HG03066 (cell line): ENCODE results near the gene LDAH.
A peak's percentile ranks its signal among the peaks of the same experiment; 100 is the strongest.

Source experiments
- ATAC-seq: cut with Tn5 transposase; IDR thresholded peaks from one replicate; pipeline ENCODE4 v1.9.1; 2021; ENCODE audit warnings: low read depth; ENCODE audit not compliant: unreplicated experiment

The LDAH gene

DNA sequence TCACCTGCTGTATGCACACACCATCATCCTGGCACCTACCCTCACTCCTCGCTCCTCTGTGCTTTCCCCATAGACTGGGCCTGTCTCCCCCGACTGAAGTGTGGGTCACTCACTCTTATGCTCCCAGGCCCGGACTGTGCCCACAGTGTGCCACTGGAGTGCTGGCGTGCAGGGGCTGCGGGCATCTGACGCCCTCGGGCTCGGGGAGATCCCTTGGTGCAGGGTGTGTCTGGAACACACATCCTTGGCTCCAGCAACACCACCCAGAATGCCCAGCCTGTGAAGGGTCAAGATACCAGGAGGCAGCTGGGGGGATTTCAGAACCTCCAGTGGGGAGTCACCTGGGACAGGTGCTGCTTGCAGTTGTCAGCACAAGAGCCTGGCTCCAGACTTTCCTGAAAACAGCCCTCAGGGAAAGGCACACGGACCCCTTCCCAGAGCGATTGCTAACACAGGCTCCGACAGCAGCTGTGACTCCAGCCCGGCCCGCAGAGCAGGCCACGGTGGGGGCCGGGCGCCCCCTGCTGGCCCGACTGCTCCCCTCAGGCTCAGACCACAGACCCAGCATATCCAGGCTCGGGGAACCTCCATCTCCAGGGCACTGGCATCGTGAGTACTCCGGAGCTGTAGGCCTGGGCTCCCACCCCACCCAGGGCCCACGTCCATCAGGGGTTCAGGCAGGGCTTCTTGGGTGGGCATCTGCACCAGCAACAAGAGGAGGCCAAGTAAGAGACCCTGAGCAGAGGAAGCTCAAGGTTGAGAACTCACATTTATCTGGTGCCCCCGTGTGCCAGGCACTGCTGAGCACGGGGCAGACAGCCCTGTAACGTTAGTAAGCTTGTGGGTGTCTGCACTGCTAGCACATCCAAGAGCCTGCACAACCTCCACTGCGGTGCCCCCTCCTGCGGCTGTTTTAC is 180.6 kb downstream of the LDAH start:
- ATAC-seq: peak; percentile 91

DNA sequence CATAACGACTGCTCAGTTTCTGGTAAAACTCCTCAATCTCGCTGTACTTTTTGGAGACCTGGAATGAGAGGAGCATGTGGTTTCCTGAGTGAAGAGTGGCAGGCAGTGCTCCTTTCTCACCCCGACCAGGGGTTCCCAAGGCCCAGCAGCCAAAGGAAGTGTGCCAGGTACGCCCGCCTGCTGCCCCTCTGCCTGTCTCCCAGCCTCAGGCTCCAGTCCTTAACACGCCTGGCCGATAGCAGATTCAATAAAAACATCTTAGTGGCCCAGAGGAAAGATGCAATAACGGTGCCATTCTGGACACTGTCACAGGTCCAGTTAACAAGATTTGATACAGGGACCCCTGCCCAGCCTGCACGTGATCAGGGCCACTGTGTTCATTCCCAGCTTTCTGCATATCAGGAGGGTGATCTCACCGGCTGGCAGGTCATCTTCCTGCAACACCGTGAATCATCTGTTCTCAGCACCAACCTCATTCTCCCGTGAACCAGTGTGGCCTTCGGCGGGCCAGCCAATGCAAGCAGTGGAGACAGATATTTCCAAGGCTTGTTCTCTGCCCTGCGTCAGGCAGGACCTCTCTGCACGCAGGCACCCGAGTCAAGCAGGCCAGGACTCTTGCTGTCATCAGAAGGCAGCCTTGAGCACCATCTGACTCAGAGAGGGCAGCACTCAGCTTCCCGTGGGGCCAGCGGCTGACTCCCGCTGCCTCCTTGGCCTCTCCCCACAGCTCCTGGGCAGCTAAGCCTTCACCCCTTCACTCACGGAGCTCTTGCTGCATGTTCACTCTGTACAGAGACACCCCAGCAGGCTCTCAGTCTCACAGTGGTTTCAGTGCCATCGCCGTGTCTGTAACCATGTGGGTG is 181.5 kb downstream of the LDAH start:
- ATAC-seq: no peak

DNA sequence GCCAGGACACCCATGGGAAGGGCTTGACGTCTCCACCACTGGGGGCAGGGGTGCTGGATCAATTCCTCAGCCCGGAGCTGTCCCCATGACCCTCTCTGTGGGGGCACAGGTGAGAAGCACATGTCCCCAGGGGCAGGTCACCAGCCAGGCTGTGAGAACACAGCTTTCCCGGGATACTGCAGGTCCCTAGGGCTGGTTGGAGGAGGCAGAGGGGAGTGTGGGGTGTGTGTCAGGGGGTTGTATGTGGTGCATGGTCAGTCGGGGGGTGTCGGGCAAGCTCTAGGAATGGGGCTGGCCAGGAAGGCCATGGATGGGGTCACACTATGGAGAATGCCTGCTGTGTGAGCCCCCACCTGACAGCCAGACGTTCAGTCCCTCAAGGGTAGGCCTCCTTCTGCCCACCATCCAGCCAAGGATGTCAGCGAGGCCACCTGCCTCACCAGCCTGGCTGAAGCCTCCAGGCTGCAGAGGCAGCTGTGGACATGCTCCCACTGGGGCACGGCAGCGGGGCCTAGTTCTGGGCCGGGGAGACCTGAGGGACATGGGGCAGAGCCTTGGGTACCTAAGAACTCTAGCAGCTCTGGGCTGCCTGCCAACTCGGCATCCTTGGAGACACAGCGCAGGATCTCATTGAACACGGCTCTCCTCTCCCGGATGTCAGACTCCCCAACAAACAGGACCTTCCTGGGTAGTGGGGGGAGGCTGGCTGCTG is 182.3 kb downstream of the LDAH start:
- ATAC-seq: no peak

DNA sequence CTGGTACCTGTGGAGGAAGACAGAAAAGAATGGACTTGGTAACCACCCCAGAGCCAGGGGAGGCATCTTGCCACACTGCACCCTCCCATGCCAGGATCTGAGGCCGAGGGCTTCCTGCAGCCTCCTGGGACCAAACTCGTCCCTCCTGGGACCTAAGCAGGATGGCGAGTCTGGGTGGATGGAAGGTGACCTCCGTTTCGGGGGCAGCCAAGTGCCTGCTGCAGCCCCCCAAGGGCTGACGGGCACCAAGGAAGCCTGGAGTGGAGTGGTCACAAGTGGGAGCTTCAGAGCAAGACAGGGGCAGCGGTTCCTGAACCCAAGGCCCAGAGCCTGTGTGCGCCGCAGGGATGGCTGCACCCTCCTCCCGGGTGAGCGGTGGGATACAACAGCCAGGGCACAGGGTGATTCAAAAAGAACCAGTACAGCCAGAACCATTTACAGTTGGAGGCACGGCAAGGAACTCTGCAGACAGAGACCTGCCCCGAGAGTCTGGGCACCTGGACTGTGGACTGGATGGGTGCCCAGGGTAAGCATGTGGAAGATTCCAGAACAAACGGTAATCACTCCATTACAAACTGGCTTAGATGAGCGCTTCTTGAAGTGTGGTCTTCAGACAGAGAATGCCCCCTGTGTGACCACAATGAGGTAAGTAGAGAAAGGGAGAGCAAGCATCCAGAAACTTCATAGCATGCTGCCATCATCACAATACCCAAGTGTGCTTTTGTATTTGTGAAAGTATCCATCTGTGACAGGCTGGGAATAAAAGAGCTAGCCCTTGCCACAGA is 184.1 kb downstream of the LDAH start:
- ATAC-seq: no peak

DNA sequence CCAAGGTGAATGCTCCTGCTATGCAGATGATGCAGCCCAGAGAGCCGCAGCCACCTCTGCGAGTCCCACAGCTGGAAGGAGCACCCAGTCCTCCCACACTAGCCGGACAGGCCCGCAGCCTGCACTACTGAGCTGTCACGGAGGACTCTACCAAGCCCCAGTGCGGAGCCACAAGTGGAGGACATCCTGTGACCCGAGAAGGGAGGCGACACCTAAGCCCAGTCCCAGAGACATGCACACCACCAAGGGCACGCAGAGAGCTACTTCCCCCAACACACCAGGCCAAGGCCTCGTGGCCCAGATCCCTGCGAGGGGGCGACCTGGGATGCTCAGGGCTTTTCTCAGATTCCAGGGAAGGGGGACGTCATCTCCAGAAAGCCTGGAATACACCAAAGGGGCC is 184.9 kb downstream of the LDAH start:
- no peak for ATAC-seq

DNA sequence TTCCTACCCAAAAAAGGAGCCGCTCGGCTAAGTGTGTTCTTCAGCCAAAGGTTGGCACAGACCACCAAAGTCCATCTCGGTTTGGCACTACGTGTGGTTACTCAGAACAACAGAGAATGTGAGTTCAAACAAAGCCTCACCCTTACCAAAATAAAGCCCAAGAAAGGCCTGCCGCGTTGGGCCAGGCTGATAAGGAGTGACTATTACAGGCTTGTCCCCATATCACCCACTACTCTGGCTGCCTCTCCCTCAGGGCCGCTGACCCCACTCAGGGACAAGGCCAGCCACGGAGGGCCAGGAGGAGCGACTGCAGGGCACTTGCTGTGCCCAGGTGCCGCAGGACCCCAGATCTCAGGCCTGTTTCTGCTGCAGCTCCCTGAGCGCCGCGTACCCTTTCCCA is 185.8 kb downstream of the LDAH start:
- no peak for ATAC-seq

DNA sequence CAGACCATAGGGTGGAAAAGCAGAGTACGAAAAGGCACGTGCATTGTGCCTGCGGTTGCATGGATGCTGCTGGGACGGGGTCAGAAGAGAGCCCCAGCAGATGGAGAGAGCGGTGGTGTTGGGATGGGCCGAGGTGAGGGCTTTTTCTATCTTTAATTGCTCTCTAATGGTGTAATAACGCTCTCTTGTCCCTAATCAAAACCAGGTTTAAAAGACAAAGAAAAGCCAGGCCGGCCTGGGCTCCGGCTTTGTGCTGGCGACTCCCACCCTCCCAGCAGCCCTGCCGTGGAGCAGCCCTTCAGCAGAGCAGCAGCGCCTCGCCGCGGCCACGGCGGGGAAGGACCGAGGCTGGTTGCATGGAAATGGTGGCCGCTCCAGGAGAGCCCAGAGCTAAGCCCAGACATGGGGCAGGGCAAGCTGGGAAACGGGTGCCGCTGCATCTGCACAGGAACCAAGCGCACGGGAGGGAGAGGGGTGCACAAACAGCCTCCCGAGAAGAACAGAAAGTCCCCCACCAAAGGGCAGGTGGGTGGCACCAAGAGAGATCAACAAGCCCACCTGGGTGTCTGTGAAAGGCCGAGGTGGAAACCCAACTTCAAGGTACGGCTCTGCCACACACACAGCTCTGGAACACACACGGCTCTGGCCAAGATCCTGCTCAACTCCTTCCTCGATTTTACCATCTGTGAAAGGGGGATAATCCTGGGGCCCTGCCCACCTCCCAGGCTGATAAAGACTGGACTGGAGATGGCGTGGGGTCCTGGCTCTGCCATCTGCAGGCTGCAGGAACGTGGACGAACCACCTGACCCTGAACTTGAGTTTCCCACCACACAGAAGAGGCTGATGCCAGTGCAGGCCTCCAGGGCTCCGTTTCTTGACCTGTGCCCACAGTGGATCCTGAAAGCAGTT is 187.0 kb downstream of the LDAH start:
- ATAC-seq: peak; percentile 68

DNA sequence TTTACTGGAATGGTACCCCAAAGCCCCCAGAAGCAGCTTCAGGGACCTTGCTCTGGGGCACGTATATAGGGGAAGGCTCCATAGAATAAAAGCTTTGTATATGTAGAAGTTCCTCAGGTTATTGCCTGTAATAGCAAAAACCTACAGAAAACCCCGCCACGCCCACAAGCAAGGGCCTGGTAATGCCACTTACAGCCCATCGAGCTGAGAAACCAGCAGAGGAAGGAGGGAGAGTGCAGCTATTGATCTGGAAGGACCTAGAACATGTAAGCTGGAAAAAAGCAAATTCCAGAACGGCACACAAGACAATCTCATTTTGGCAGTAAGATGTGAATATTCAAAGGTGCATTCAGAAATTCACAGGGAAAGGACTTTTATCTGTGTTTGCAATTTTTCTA is 187.8 kb downstream of the LDAH start:
- no peak for ATAC-seq

DNA sequence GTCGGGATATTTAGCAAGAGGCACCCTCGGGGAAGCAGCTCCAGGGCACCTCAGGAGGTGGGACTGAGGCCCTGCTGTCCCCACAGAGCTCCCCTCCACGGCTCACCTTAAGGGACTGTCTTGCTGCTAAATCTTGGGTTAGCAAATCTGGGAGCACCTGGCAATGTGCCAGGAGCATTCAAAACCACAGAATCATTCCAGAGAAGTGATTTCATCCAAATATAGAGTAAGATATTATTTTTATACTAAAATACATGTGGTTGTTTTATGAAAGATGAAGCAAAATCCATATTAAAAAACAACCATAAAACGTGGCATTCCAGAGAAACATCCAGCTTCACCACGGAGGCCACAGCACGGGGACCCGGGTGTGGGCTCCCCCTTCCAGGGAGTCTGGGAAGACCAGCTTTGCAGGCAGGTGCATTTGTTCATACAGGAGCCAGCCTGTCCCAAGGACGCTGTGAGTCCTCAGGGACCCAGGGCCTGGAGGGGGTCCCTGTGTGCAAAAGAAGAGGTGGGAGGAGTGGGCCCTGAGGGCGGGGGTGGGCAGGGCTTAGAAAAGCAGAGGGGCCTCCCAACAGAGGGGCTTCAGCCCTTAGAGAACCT is 188.3 kb downstream of the LDAH start:
- no peak for ATAC-seq
